GM18508 (cell line): Measurements from ENCODE around the gene PTPN3.

Experiments
- ATAC-seq: cut with Tn5 transposase; IDR thresholded peaks from one replicate; pipeline ENCODE4 v1.9.1; 2021; ENCODE audit warnings: moderate number of reproducible peaks; ENCODE audit not compliant: insufficient read depth, unreplicated experiment

PTPN3 gene

GRCh38 chr9:109408759-109409462 lies 89.2 kb downstream of the PTPN3 start:
- ATAC-seq: no peak

GRCh38 chr9:109403766-109404320 lies 94.3 kb downstream of the PTPN3 start:
- ATAC-seq: no peak

- no peak for ATAC-seq
Observed at GRCh38 chr9:109403116-109403515, 95.0 kb downstream of the PTPN3 start.

GRCh38 chr9:109401990-109402318 lies 96.2 kb downstream of the PTPN3 start:
- ATAC-seq: no peak

GRCh38 chr9:109401169-109401989 lies 96.7 kb downstream of the PTPN3 start:
- ATAC-seq: no peak

- peak; percentile 88 for ATAC-seq
Observed at GRCh38 chr9:109399258-109399767, 98.8 kb downstream of the PTPN3 start.

GRCh38 chr9:109391176-109391575 lies 106.9 kb downstream of the PTPN3 start:
- no peak for ATAC-seq

- no peak for ATAC-seq
Observed at GRCh38 chr9:109387856-109388255, 110.3 kb downstream of the PTPN3 start.

GRCh38 chr9:109387206-109387605 lies 110.9 kb downstream of the PTPN3 start:
- no peak for ATAC-seq

GRCh38 chr9:109385499-109385898 lies 112.6 kb downstream of the PTPN3 start:
- ATAC-seq: no peak

- no peak for ATAC-seq
Observed at GRCh38 chr9:109383947-109384346, 114.2 kb downstream of the PTPN3 start.

- ATAC-seq: no peak
Observed at GRCh38 chr9:109383356-109383755, 114.8 kb downstream of the PTPN3 start.

GRCh38 chr9:109382585-109382984 lies 115.5 kb downstream of the PTPN3 start:
- ATAC-seq: no peak

GRCh38 chr9:109382182-109382581 lies 115.9 kb downstream of the PTPN3 start:
- no peak for ATAC-seq

- ATAC-seq: peak; percentile 46
Observed at GRCh38 chr9:109381011-109381729, 116.9 kb downstream of the PTPN3 start.

- ATAC-seq: no peak
Observed at GRCh38 chr9:109379513-109379912, 118.6 kb downstream of the PTPN3 start.

GRCh38 chr9:109378316-109378715 lies 119.8 kb downstream of the PTPN3 start:
- no peak for ATAC-seq

- ATAC-seq: no peak
Observed at GRCh38 chr9:109372246-109372645, 125.9 kb downstream of the PTPN3 start.

- no peak for ATAC-seq
Observed at GRCh38 chr9:109371374-109371773, 126.7 kb downstream of the PTPN3 start.

GRCh38 chr9:109369285-109369684 lies 128.8 kb downstream of the PTPN3 start:
- no peak for ATAC-seq

GRCh38 chr9:109360771-109361170 lies 137.3 kb downstream of the PTPN3 start:
- ATAC-seq: no peak
